Keratinocyte (primary cell): ENCODE measurements around the gene LTB4R. TPM values are rescaled to one million over a fixed set of nuclear protein-coding genes. Genes with fewer than 3 reads are reported as not detected.

Source experiments
- DNase-seq: peaks from one replicate; pipeline ENCODE4 v3.0.0-alpha.2; 2011; ENCODE audit warnings: low read depth, missing footprints, low spot score
- FAIRE-seq: peaks from 2 replicates; lab custom pipeline; 2011; peaks lifted over from hg19 to GRCh38; lab: Jason Lieb, UNC
- H2AFZ ChIP-seq: 2 replicates; pipeline ENCODE4 v1.6.0; 2012; ENCODE audit warnings: low read length, control low read depth, inconsistent platforms; ENCODE audit not compliant: control insufficient read depth
- H3K27ac ChIP-seq: 2 replicates; pipeline ENCODE4 v1.5.1; 2011; ENCODE audit warnings: low read length; ENCODE audit not compliant: control insufficient read depth, insufficient read depth
- H3K27me3 ChIP-seq: 3 replicates; pipeline ENCODE4 v1.6.0; 2011; ENCODE audit warnings: low read length; ENCODE audit not compliant: control insufficient read depth, insufficient read depth; ENCODE audit errors: extremely low read depth
- H3K36me3 ChIP-seq, 2 experiments: 2 replicates in 1 of 2; 3 replicates in 1 of 2; pipeline ENCODE4 v1.5.1; 2011; ENCODE audit warnings: low read length in 2 of 2, mild to moderate bottlenecking in 1 of 2; ENCODE audit not compliant: control insufficient read depth in 2 of 2, insufficient read depth in 2 of 2; ENCODE audit errors: extremely low read depth in 1 of 2
- H3K4me1 ChIP-seq: 3 replicates; pipeline ENCODE4 v1.5.1; 2011; ENCODE audit warnings: low read length; ENCODE audit not compliant: control insufficient read depth, insufficient read depth; ENCODE audit errors: extremely low read depth
- H3K4me2 ChIP-seq: 3 replicates; pipeline ENCODE4 v1.6.0; 2011; ENCODE audit warnings: low read depth, low read length; ENCODE audit not compliant: control insufficient read depth, insufficient read depth; ENCODE audit errors: extremely low read depth
- H3K4me3 ChIP-seq, 3 experiments: fragments of 200-600 bp in 1 of 3; sonication (generic) in 1 of 3; 2 replicates in 2 of 3; 3 replicates in 1 of 3; pipeline ENCODE4 v1.5.1; 2011 to 2016; ENCODE audit warnings: low read length in 3 of 3, mild to moderate bottlenecking in 3 of 3, control low read depth in 2 of 3, inconsistent platforms in 1 of 3, low read depth in 1 of 3, mixed read lengths in 1 of 3, mixed run types in 1 of 3, moderate library complexity in 1 of 3; ENCODE audit not compliant: control insufficient read depth in 2 of 3, insufficient read depth in 2 of 3; ENCODE audit errors: extremely low read depth in 1 of 3
- H3K79me2 ChIP-seq: 2 replicates; pipeline ENCODE4 v1.6.0; 2012; ENCODE audit warnings: low read length; ENCODE audit not compliant: control insufficient read depth, insufficient read depth
- H3K9ac ChIP-seq: 3 replicates; pipeline ENCODE4 v1.6.0; 2011; ENCODE audit warnings: low read length; ENCODE audit not compliant: control insufficient read depth, insufficient read depth; ENCODE audit errors: extremely low read depth
- H3K9me1 ChIP-seq: 3 replicates; pipeline ENCODE4 v1.6.0; 2011; ENCODE audit warnings: low read length; ENCODE audit not compliant: control insufficient read depth, insufficient read depth; ENCODE audit errors: extremely low read depth
- H3K9me3 ChIP-seq: 2 replicates; pipeline ENCODE4 v1.5.1; 2012; ENCODE audit warnings: low read depth, low read length; ENCODE audit not compliant: control insufficient read depth
- H4K20me1 ChIP-seq: 3 replicates; pipeline ENCODE4 v1.6.0; 2011; ENCODE audit warnings: low read length; ENCODE audit not compliant: control insufficient read depth, insufficient read depth; ENCODE audit errors: extremely low read depth
- CTCF ChIP-seq, 3 experiments: IDR thresholded peaks in 1 of 3; conservative IDR thresholded peaks in 1 of 3; optimal IDR thresholded peaks in 1 of 3; 2 replicates in 2 of 3; 3 replicates in 1 of 3; pipeline versions ENCODE3 to v1.5.1; 2011; ENCODE audit warnings: low read length in 3 of 3, mild to moderate bottlenecking in 3 of 3, moderate library complexity in 2 of 3, control low read depth in 1 of 3, inconsistent platforms in 1 of 3; ENCODE audit not compliant: insufficient read depth in 2 of 3; ENCODE audit errors: extremely low read depth in 1 of 3
- EZH2 ChIP-seq: IDR thresholded peaks from one replicate; pipeline ENCODE4 v1.6.1; 2012; ENCODE audit warnings: inconsistent platforms, mild to moderate bottlenecking, low read length, moderate library complexity
- dilution Hi-C: fragments of 300-500 bp; cut with MboI; formaldehyde crosslinking; loops from one replicate; pipeline ENCODE4 v1.7.0; 2020; ENCODE audit warnings: low sequenced_read_pairs; ENCODE audit not compliant: extremely low pct_ligation_motif_present
- polyA plus RNA-seq, 5 experiments: library from polyadenylated mRNA; depleted of rRNA in 3 of 5; stranded (reverse) in 3 of 5; stranded (forward) in 1 of 5; unstranded in 1 of 5; fragments of >200 nt; gene quantifications; 1 replicate in 1 of 5; 2 replicates in 3 of 5; 3 replicates in 1 of 5; pipeline versions ENCODE4 v1.2.1 to v1.2.3, GENCODE V29; 2011 to 2012; ENCODE audit warnings: missing spikeins in 2 of 5, low read depth in 1 of 5, low replicate concordance in 1 of 5

Gene LTB4R
- polyA plus RNA-seq, 1 donor (not counting 4 experiments of a cell fraction or from before 2014, with no cell fraction given), result 14.6 TPM

- Histone ChIP-seq H3K36me3 (peaks cover 3 to 4% of the 10 kb centered on the region in 2 experiments), H2AFZ (no peak overlapping the region), H3K9me3 (no peaks in the 10 kb centered on the region), H3K4me2 (peak overlapping the region; percentile 42), H3K9me1 (peaks cover 2% of the 10 kb centered on the region), H3K79me2 (no peaks in the 10 kb centered on the region), H3K4me3 (no peak overlapping the region), H3K27me3 (peaks cover 3% of the 10 kb centered on the region), H3K9ac (no peak overlapping the region), H3K27ac (peak overlapping the region; percentile 24), H4K20me1 (no peaks in the 10 kb centered on the region), H3K4me1 (peaks cover 51% of the 10 kb centered on the region)
- FAIRE-seq, result no peak
- TF ChIP-seq EZH2 (no peak), CTCF (optimal IDR thresholded peaks at IDR 0.05 in 1 of 3, IDR thresholded peaks at IDR 0.05 in 1 of 3, conservative IDR thresholded peaks at IDR 0.05 in 1 of 3; ENCODE audit: extremely low read depth in 1 of 3, insufficient read depth in 2 of 3, low read length in 3 of 3) (peak in 1 of 3 experiments; percentile 14)
- DNase-seq, result no peak
- dilution Hi-C loops, result no loop called here
Observed at GRCh38 chr14:24315807-24316596, 4.7 kb downstream of the LTB4R start.

DNA sequence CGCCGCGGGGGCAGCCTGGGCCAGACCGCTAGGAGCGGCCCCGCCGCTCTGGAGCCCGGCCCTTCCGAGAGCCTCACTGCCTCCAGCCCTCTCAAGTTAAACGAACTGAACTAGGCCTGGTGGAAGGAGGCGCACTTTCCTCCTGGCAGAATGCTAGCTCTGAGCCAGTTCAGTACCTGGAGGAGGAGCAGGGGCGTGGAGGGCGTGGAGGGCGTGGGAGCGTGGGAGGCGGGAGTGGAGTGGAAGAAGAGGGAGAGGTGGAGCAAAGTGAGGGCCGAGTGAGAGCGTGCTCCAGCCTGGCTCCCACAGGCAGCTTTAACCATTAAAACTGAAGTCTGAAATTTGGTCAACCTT, 5.3 kb downstream of the LTB4R start:
- H3K4me3 ChIP-seq, result no peak overlapping the region
- H3K27me3 ChIP-seq, result peaks cover 3% of the 10 kb centered on the region
- no peak for TF ChIP-seq CTCF (optimal IDR thresholded peaks at IDR 0.05 in 1 of 3, IDR thresholded peaks at IDR 0.05 in 1 of 3, conservative IDR thresholded peaks at IDR 0.05 in 1 of 3; ENCODE audit: extremely low read depth in 1 of 3, insufficient read depth in 2 of 3, low read length in 3 of 3)
- H3K36me3 ChIP-seq, result peaks cover 3 to 4% of the 10 kb centered on the region in 2 experiments
- dilution Hi-C loops, result no loop called here
- no peak overlapping the region for H2AFZ ChIP-seq
- no peaks in the 10 kb centered on the region for H4K20me1 ChIP-seq
- peak overlapping the region; percentile 24 for H3K27ac ChIP-seq
- no peaks in the 10 kb centered on the region for H3K9me3 ChIP-seq
- no peak for DNase-seq
- FAIRE-seq, result no peak
- peaks cover 46% of the 10 kb centered on the region for H3K4me1 ChIP-seq
- H3K9me1 ChIP-seq, result peaks cover 2% of the 10 kb centered on the region
- H3K9ac ChIP-seq, result no peak overlapping the region
- H3K4me2 ChIP-seq, result peak overlapping the region; percentile 35
- H3K79me2 ChIP-seq, result no peaks in the 10 kb centered on the region
